Daoy (cell line): ENCODE results near the gene GJA9. TPM values are rescaled to one million over a fixed set of nuclear protein-coding genes. Genes with fewer than 3 reads are reported as not detected.

Experiments used
- DNase-seq: peaks from one replicate; pipeline ENCODE4 v3.0.0-alpha.2; 2015; ENCODE audit warnings: low read depth
- total RNA-seq: library from RNA; depleted of rRNA; stranded (reverse); fragments of >200 nt; shearing (Covaris generic); gene quantifications from 2 replicates; pipeline ENCODE4 v1.2.3, GENCODE V29; 2014; rRNA removed

The GJA9 gene
- total RNA-seq, 1 experiment from 2014 or later = not detected

GRCh38 chr1:38831731-38832369, 49.5 kb downstream of the GJA9 start:
- DNase-seq = no peak

DNA sequence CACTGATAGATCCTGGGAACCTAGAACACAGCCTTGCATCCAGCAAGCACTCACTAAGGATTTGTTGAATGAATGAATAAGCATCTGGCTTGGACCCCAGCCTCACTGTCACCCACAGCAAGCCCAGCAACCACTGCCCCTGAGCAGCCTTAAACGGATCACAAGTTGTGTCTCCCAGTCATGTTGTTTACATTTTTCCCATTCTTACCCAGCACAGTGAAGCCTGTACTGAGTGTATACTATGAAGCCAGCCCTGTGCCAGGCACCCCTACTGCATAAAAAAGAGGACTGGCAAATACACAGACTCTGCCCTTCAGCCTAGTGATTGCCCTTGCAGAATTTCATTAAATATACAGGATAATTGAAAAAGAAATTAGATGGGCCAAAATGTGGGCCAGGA, 52.0 kb downstream of the GJA9 start:
- no peak for DNase-seq

- no peak for DNase-seq
Measured at GRCh38 chr1:38827318-38827717, 54.1 kb downstream of the GJA9 start.

DNA sequence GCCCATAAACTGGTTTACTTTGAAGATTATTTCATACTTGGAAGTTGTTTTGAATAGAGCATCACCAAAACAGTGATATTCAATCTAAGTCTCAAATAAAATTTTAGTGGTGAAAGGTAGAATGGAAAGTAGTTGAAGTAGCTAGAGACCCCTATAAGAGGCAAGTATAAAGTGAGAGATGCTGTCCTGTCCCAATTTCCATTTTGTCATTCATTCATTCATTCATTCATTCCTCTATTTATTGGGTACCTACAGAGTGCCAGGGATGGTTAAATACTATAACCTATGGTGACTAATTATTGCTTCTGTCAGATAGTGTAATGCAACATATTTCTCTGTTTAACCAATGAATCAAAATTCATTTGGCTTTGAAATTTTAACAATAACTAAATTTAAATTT, 54.5 kb downstream of the GJA9 start:
- no peak for DNase-seq

DNA sequence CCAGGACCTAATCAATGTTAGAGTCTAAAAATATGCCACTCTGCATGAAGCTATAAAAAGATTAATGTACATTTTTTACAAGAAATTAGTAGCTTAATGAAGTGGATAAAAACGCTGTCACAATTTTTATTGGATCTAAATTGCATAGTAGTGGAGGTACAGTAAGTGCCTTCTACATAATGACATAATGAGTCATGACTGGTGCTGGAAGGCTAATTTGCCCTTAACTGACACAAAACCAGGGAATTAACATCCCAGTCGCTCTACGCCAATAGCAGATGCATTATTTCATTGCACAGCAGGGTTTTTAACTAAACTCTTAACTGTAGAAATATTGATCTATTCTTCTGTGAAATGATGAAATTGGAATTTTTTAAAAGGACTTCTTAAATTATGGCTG, 55.1 kb downstream of the GJA9 start:
- DNase-seq = no peak

Other genes starting within 250 kb of the GJA9 start
- gene RRAGC, start 21.8 kb downstream of the GJA9 start, total RNA-seq = 10.1 and 11.5 TPM in 2 replicates
- gene MYCBP, start 8.2 kb downstream of the GJA9 start, total RNA-seq = 56.9 and 60.0 TPM in 2 replicates
- gene RHBDL2, start 60.2 kb upstream of the GJA9 start, total RNA-seq = 0.80 and 1.4 TPM in 2 replicates
- gene AKIRIN1, start 109.7 kb upstream of the GJA9 start, total RNA-seq = 66.7 and 75.8 TPM in 2 replicates
- 1,230 and 1,593 TPM in 2 replicates for gene NDUFS5, start 144.8 kb upstream of the GJA9 start, total RNA-seq